Measurements from ENCODE around the gene UBIAD1. TPM values are rescaled to one million over a fixed set of nuclear protein-coding genes. Genes with fewer than 3 reads are reported as not detected.

Gene UBIAD1
- total and polyA plus RNA-seq, 8 donors, result 2.2 to 33.8 (median 5.9) TPM

- intact Hi-C loops (cut with DNase I; ENCODE audit: low total_unique reads), result no loop called here
- Histone ChIP-seq H3K9me3 (no peaks in the 10 kb centered on the region), H3K4me1 (peaks cover 0 to 7% (median 3%) of the 10 kb centered on the region in 4 donors), H3K36me3 (no peaks in the 10 kb centered on the region), H3K27me3 (peaks cover 0 to 55% (median 4%) of the 10 kb centered on the region in 3 donors), H3K4me3 (no peak overlapping the region), H3K27ac (no peak overlapping the region)
- DNase-seq, result no peak
- TF ChIP-seq POLR2A (IDR thresholded peaks at IDR 0.05) (no peak), POLR2AphosphoS5 (IDR thresholded peaks at IDR 0.05) (no peak), EP300 (IDR thresholded peaks at IDR 0.05) (no peak), CTCF (IDR thresholded peaks at IDR 0.05) (no peak)
- 46 to 60% (median 51%) methylated on average over 6 to 7 of the region's 7 CpGs for WGBS, 5 donors
Observed at GRCh38 chr1:11333631-11334030, 60.6 kb downstream of the UBIAD1 start.

GRCh38 chr1:11334261-11334804 is 61.3 kb downstream of the UBIAD1 start:
- WGBS, 5 donors, result 63 to 72% (median 69%) methylated on average over 13 of the region's 13 CpGs

DNA sequence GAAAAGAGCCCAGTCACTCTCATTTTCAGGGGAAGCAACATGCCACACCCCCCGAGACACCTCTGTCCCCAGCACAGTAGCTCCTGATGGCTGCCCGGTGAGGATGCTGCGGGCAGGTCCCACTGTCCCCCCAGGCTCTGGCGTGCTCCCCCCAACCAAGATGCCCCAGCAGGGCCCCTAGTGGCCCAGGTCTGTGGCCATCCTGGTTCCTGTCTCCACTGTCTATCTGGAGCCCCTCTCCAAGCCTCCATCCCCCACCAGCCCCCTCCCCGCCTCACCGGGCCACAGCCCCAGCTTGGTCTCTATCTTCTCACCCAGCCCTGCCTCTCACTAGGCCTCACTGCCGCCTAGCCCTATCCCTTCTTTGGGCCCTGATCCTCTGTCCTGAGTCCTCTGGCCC is 61.8 kb downstream of the UBIAD1 start:
- no peak for TF ChIP-seq CTCF (IDR thresholded peaks at IDR 0.05)
- no peak for TF ChIP-seq POLR2AphosphoS5 (IDR thresholded peaks at IDR 0.05)
- no peak for TF ChIP-seq POLR2A (IDR thresholded peaks at IDR 0.05)
- no peak for TF ChIP-seq EP300 (IDR thresholded peaks at IDR 0.05)
- DNase-seq, result no peak
- Histone ChIP-seq H3K4me3 (no peak overlapping the region), H3K27ac (no peak overlapping the region), H3K9me3 (no peaks in the 10 kb centered on the region), H3K27me3 (peaks cover 0 to 62% (median 11%) of the 10 kb centered on the region in 3 donors), H3K36me3 (no peaks in the 10 kb centered on the region), H3K4me1 (peaks cover 0 to 9% (median 4%) of the 10 kb centered on the region in 4 donors)
- intact Hi-C loops (cut with DNase I; ENCODE audit: low total_unique reads), result no loop called here
- 78 to 88% (median 84%) methylated on average over 4 to 7 of the region's 7 CpGs for WGBS, 5 donors

More at GRCh38 chr1:11334261-11334804, 61.3 kb downstream of the UBIAD1 start:
- no peaks in the 10 kb centered on the region for H3K36me3 ChIP-seq
- TF ChIP-seq POLR2A (IDR thresholded peaks at IDR 0.05) (no peak), EP300 (IDR thresholded peaks at IDR 0.05) (no peak), CTCF (IDR thresholded peaks at IDR 0.05) (no peak), POLR2AphosphoS5 (IDR thresholded peaks at IDR 0.05) (no peak)
- H3K9me3 ChIP-seq, result no peaks in the 10 kb centered on the region
- H3K4me3 ChIP-seq, result no peak overlapping the region
- no peak overlapping the region for H3K27ac ChIP-seq
- peaks cover 0 to 62% (median 6%) of the 10 kb centered on the region in 3 donors for H3K27me3 ChIP-seq
- intact Hi-C loops (cut with DNase I; ENCODE audit: low total_unique reads), result no loop called here
- no peak for DNase-seq
- peaks cover 0 to 7% (median 3%) of the 10 kb centered on the region in 4 donors for H3K4me1 ChIP-seq

- Histone ChIP-seq H3K4me3 (no peak overlapping the region), H3K36me3 (no peaks in the 10 kb centered on the region), H3K27ac (no peak overlapping the region), H3K27me3 (peaks cover 0 to 62% (median 11%) of the 10 kb centered on the region in 3 donors), H3K9me3 (no peaks in the 10 kb centered on the region), H3K4me1 (peaks cover 0 to 12% (median 6%) of the 10 kb centered on the region in 4 donors)
- 80 to 88% (median 83%) methylated on average over 7 of the region's 7 CpGs for WGBS, 5 donors
- TF ChIP-seq EP300 (IDR thresholded peaks at IDR 0.05), result no peak
- no peak for TF ChIP-seq CTCF (IDR thresholded peaks at IDR 0.05)
- no peak for TF ChIP-seq POLR2AphosphoS5 (IDR thresholded peaks at IDR 0.05)
- no peak for TF ChIP-seq POLR2A (IDR thresholded peaks at IDR 0.05)
- intact Hi-C loops (cut with DNase I; ENCODE audit: low total_unique reads), result no loop called here
- DNase-seq, result no peak
Observed at GRCh38 chr1:11335417-11336056, 62.5 kb downstream of the UBIAD1 start.
